Activated naive CD4-positive, alpha-beta T cell treated with Interleukin-2 at 50 U/mL for 16 hours (primary cell): ENCODE results near the gene SIRPD.
A peak's percentile ranks its signal among the peaks of the same experiment; 100 is the strongest.
"Not testable (repeated sequence)": the region's sequence is repeated elsewhere in the genome, so short reads cannot be mapped to it uniquely, and the experiment has no call there.

ENCODE experiments used
- DNase-seq: peaks from one replicate; pipeline ENCODE4 v3.0.0-alpha.2; 2020

SIRPD gene

DNA sequence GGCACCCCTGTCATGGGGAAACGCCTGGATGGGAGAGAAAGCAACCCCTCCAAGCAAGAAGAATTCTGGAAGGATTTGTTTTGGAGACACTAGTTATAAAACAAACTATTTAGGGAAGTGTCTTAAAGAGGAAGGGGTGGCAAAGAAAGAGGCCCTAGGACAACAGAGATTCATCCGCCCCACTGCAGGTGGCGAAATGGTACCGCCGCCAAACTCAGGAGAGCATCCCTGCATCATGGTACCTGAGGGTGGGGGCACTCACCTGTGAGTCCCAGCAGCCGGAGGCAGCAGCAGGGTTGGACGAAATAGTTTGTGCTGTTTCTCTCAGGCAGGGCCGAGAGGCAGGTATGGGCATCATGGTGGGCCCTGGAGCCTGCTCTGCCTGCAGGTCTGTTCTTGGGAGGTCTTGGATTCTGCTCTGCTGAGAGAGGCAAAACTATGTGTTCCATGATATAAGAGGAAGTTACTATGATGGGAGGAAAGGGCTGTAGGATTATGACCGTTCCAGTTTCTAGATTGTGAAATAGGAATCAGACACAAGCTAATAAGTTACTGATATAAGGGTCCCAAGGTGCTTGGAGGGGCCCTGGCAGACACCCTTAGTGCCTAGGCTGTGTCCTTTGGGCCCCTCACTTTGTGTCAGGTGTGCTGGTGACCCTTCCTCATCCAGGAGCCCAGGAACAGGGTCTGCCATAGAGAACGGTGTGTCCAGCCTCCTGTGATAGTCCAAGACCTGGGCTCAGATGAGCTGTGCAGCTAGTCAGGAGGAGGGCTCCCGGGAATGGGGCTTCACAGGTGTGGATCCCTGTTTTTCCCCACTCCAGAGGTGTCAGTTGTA lies 20.4 kb downstream of the SIRPD start:
- DNase-seq: no peak

GRCh38 chr20:1535420-1536175 lies 21.9 kb downstream of the SIRPD start:
- no peak for DNase-seq

- DNase-seq: no peak
Measured at GRCh38 chr20:1534526-1534925, 23.0 kb downstream of the SIRPD start.

DNA sequence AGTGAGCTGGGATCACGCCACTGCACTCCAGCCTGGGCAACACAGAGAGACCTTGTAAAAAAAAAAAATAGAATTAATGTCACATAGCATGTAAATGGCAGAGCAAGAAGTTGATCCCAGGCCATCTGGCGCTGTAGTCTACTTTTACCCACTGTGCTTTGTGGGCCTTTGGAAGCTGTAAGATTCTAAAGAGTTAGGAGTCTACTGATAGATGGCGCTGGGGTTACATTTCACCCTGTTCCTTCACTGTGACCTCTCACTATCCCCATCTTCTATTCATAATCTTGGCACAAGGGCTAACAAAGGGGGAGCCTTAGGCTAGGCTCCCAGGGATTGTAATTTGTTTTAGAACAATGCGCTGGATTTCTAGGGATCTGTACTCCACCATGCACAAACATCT lies 24.4 kb downstream of the SIRPD start:
- DNase-seq: no peak

GRCh38 chr20:1528811-1529210 lies 28.7 kb downstream of the SIRPD start:
- DNase-seq: no peak

DNA sequence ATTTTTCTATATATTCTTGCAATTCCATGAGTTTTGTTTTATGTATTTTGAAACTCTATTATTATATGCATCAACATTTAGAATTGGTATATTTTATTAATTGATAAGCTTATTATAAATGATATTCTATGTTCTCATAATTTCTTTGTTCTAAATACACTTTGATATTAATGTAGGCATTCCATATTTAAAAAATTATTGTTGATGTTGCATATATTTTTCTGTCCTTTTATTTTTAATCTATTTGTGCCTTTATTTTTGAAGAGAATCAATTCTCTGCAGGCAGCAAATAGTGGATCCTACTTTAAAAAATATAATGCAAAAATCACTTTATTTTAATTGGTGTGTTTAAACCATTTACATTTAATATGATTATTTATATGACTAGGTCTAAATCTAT lies 29.6 kb downstream of the SIRPD start:
- DNase-seq: no peak

GRCh38 chr20:1526896-1527295 lies 30.6 kb downstream of the SIRPD start:
- DNase-seq: no peak

GRCh38 chr20:1526310-1526709 lies 31.2 kb downstream of the SIRPD start:
- no peak for DNase-seq

DNA sequence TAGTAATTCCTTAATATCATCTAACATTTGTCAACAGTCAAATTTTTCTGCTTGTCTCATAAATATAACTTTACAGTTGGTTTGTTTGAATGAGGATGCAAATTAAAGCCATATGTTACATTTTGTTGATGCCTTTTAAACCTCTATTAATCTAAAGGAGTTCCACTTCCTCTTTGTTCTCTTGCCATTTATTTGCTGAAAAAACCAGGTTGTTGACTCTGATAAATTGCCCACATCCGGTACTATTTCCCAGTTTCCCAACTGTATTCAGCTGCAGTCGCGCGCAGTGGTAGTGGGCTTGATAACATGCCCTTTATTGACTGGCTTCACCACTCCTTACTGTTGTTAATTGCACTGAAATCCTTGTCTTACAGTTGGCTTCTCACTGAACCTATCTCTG lies 33.5 kb downstream of the SIRPD start:
- no peak for DNase-seq

GRCh38 chr20:1517010-1517409 lies 40.5 kb downstream of the SIRPD start:
- no peak for DNase-seq

GRCh38 chr20:1513801-1514200 lies 43.7 kb downstream of the SIRPD start:
- DNase-seq: no peak

DNA sequence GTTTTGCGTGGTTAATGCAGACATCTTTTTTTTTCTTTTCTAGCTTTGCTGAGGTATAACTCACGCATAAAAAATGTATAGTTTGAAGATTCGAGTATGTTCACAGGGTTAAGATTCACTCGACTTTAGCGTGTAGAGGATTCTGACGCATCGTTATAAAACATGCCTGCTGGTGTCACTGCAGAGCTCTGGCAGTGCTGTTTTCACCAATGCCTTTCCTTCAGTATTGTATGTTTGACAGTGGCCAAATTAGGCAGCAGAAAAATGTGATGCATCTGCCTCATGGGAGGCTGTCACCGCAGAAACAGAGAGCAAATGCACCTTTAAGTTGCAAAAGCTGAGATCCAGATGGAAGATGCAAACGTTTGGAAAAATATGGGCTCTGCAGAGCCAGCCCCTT lies 48.3 kb downstream of the SIRPD start:
- peak; percentile 22 for DNase-seq

GRCh38 chr20:1508574-1508973 lies 48.9 kb downstream of the SIRPD start:
- no peak for DNase-seq

GRCh38 chr20:1507276-1507675 lies 50.2 kb downstream of the SIRPD start:
- no peak for DNase-seq

GRCh38 chr20:1505871-1506270 lies 51.6 kb downstream of the SIRPD start:
- DNase-seq: no peak

DNA sequence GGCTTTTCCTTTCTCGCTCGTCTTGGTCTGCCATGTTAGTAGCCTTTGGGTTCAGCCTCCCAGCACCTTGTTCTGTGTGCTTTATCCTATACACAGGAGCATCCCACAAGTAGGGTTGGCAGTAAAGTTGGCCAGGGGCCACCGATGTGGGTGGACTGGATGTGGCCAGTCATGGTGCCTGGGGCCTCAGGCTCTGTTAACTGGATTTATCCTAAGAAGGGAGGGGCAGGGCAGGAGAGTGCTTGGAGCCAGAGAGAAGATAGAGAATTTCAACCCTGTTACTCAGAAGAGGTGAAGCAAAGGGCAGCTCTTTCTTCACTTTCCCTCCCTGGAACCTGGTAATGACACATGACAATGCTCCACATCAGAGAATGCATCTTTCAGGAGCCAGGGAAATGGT lies 52.1 kb downstream of the SIRPD start:
- DNase-seq: no peak

GRCh38 chr20:1503564-1504227 lies 53.8 kb downstream of the SIRPD start:
- peak; percentile 72 for DNase-seq

DNA sequence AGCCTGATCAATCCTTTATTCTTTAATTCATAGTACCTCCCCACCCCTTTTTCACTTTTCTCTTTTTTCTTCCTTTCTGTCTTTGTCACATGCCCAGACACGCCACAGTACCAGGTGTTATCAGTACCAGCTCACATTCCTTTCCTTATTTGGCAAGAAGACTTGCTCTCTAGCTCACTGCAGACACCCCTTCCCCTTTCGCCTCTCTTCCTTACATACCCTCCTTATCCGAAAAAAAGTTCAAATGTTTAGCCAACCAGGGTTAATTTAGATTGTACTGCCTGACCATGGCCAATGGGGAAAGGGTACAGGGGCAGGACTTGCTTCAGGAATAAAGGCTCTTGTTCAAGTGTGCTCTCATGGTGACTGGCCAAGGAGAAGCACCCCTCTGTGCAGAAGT lies 57.0 kb downstream of the SIRPD start:
- DNase-seq: no peak

- DNase-seq: no peak
Measured at GRCh38 chr20:1499528-1500420, 57.7 kb downstream of the SIRPD start.

GRCh38 chr20:1497371-1497770 lies 60.1 kb downstream of the SIRPD start:
- not testable (repeated sequence) for DNase-seq

DNA sequence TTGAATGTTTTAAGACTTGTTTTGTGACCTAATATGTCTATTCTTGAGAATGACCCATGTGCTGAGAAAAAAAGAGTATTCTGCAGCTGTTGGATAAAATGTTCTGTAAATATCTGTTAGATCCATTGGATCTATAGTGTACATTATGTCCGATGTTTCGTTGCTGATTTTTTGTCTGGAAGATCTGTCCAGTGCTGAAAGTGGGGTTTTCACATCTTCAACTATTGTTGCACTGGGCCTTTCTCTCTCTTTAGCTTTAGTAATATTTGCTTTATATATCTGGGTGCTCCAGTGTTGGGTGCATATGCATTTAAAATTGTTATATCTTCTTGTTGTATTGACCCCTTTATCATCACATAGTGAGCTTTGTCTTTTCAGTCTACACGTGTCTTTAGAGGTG lies 60.6 kb downstream of the SIRPD start:
- DNase-seq: no peak

GRCh38 chr20:1494436-1494835 lies 63.1 kb downstream of the SIRPD start:
- no peak for DNase-seq

- no peak for DNase-seq
Measured at GRCh38 chr20:1493536-1493935, 64.0 kb downstream of the SIRPD start.
